NCI-H748 (cell line): ENCODE measurements around the gene NOP16.
A peak's percentile ranks its signal among the peaks of the same experiment; 100 is the strongest.
"Not testable (repeated sequence)": the region's sequence is repeated elsewhere in the genome, so short reads cannot be mapped to it uniquely, and the experiment has no call there.

ENCODE experiments used
- DNase-seq: peaks from one replicate; lab custom pipeline; 2025; ENCODE audit not compliant: unreplicated experiment; lab: John Stamatoyannopoulos, UW

Gene NOP16

GRCh38 chr5:176410486-176411180 lies 22.2 kb upstream of the NOP16 start:
- DNase-seq = no peak

DNA sequence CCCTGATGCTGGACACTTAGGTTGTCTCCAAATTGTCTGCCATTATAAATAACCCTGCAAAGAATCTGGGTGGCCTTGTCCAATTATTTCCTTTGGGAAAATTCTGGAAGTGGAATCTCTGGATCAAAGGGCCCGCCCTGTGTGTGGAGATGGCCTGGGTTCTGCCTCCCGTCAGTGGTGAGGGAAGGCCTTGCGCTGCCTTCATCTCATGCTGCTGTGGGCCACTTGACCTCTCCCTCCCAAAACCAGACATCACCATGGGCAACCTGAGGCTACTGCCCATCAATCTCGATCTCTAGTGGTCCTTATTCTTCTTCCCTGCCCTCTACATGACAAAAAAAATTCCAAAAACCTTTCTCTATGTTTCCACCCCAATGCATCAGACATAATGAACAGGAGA lies 21.4 kb upstream of the NOP16 start:
- no peak for DNase-seq

DNA sequence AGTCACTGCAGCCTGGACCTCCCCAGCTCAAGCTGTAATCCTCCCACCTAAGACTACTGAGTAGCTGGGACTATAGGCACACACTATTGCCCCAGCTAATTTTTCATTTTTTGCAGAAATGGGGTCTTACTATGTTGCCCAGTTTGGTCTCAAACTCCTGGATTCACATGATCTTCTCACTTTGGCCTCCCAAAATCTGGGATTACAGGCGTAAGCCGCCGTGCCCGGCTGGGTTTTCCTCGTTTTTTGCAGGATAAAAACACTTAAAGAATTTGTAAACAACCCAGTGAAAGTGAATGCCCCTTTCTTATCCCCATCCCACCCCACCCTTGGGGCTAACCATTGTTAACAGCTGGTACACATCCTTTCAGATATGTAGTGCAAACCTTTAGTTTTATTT lies 20.2 kb upstream of the NOP16 start:
- no peak for DNase-seq

DNA sequence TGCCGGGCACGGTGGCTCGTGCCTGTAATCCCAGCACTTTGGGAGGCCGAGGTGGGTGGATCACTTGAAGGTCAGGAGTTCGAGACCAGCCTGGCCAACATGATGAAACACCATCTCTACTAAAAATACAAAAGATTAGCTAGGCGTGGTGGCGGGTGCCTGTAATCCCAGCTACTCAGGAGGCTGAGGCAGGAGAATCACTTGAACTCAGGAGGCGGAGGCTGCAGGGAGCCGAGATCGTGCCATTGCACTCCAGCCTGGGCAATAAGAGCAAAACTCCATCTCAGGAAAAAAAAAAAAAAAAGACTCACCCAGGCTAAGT lies 19.8 kb upstream of the NOP16 start:
- not testable (repeated sequence) for DNase-seq

GRCh38 chr5:176407456-176408251 lies 19.3 kb upstream of the NOP16 start:
- no peak for DNase-seq

- DNase-seq = no peak
Observed at GRCh38 chr5:176406436-176407052, 18.1 kb upstream of the NOP16 start.

- peak; percentile 48 for DNase-seq
Observed at GRCh38 chr5:176405656-176406435, 17.4 kb upstream of the NOP16 start.

DNA sequence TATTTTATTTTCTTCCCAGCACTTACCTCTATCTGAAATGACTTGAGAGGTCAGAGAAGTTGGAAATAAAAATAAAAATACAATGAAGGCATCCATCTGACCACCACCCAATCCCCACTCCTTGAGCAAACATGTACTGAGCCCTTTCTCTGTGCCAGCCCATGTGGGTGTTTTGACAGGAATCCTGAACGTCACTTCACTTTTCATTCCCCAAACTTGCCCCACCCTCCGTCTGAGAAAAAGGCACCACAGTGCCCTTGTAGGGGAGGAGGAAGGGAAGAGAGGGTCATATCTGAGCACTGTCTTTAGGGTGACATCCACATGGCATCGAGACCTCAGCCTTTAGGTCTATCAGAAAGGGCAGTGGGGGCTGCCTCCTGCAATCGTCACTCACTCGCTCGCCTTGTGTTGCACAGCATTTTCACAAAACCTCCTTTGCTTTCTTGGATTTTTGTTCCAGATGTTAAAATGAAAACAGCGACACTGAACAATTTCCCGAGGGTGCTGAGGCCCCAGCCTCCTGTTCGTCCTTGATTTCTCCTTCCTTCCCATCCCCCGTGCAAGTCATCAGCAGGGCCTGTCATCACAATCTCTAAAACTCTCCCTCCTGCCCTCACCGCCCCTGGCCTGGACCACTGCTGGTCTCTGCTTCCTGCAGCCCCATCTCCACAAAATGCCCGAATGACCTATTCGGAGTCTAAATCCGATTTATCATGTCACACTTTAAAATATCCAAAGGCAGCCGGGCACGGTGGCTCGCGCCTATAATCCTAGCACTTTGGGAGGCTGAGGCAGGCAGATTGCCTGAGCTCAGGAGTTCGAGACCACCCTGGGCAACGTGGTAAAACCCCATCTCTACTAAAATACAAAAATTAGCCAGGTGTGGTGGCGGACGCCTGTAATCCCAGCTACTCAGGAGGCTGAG lies 13.1 kb upstream of the NOP16 start:
- no peak for DNase-seq

DNA sequence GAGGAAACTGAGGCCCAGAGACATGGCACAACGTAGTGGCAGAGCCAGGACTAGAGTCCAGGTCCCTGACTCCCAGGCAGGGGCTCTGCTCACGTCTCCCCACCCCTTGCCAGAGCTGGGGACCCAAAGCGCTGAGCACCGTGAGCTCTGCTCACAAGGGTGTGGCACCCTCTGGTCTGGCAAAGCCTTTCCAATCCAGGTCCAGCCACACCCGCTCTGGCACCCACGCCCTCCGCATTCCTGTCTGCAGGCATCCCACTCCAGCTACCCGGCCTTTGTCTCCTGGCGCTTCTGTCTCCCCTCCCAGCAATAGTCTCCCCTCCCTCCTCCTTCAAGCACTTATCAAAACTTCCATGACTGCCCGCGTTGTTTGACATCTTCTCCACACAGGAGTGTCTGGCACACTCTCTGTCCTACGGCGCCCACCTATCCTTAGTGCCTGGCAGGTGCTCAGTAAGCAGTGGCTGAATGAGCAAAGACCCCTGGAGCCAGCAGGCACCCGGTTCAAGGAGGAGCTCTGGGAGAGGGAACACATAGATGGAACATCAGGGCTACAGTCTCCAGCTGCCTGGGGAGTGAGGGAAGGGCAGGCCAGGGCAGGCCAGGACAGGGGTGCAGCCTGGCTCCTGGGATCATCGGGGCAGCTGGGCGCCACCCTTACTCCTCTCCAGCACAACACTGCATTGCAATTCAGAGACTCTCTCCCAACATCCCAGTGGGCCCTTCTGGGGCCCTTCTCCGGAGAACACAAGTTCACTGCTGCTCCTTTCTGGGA lies 12.2 kb upstream of the NOP16 start:
- DNase-seq = no peak

DNA sequence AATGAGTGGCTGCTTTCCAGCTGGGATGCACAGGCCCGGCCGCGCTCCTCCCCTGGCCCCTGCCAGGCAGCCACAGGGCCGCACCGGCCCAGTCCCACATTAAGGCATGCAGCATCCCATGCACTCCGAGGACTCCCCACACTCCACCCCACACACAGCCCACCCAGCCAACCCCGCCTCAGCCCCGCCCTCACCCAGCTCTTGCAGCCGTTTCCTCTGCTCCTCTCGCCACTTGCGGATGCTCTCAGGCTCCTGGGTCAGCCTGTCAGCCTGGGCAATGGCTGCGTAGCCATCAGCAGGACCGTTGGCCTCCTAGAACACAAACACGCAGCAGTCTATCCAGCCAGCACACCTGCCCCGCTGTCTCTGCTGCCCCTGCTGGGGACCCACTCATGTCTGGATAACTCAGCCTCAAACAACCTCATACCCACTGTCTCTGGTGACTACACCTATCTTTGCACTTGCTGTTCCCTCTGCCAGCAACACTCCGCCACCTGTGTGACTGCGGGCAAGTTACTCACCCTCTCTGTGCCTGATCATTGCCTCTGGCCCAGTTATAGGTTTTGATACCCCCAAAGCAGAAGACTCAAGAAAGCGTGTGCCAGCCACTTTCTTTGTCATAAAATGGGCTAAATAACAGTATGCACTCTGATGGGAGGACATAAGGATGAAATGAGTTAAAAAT lies 9.5 kb upstream of the NOP16 start:
- no peak for DNase-seq

DNA sequence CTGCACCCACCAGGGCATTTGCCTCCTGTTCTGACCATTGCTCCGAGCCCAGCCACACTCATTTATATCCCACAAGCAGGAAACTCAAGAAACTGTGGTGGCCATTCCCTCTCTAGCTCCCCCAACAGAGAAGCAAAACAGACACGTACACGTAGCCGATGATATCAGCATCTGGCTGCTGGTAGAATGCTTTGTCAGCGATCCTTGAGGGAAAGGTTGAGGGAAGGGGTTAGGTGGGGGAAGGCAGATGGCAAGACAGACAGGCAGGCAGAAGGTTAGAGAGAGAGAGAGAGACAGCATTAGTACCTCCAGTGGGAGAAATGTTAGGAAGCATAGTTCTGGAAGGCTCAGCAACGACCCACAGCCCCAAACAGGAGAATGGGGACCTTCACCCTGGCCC lies 7.9 kb upstream of the NOP16 start:
- DNase-seq = no peak

DNA sequence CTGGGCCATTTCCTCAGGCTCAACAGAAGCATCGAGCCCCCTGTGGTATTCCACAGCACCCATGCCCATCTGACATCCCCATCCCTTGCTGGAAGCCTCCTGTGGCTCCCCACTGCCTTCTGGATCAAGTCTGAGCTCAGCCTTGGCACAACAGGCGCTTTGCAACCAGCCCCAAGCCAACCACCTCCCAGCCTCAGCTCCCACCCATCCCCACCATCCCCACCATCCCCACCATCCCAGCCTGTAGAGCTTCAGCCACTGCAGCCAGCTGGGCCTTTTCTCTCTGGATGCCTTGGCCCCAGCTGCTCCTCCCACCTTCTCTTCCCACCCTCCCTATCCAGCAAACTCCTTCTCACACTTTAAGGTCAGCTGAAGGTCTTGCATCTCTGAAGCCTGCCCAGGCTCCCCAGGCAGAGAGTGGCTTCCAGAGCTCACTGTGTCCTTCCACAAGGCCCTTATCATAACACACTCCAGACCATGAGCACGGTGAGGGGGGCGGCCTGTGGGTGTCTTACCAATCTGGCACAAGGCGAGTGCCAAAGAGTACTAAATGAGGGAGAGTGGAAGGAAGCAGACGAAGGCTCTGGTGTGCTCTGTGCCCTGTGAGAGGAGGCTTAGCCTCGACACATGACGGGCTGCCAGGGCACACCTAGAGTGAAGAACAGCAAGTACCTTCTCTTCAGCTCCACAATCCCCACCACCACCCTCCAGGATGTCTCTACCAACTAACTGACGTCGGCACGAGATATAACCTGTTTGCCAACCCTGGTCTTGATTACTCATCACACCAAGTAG lies 6.7 kb upstream of the NOP16 start:
- DNase-seq = no peak

GRCh38 chr5:176394096-176394495 lies 5.7 kb upstream of the NOP16 start:
- no peak for DNase-seq

GRCh38 chr5:176392526-176392925 lies 4.1 kb upstream of the NOP16 start:
- no peak for DNase-seq

- DNase-seq = no peak
Observed at GRCh38 chr5:176391999-176392398, 3.6 kb upstream of the NOP16 start.

- no peak for DNase-seq
Observed at GRCh38 chr5:176391479-176391878, 3.1 kb upstream of the NOP16 start.

DNA sequence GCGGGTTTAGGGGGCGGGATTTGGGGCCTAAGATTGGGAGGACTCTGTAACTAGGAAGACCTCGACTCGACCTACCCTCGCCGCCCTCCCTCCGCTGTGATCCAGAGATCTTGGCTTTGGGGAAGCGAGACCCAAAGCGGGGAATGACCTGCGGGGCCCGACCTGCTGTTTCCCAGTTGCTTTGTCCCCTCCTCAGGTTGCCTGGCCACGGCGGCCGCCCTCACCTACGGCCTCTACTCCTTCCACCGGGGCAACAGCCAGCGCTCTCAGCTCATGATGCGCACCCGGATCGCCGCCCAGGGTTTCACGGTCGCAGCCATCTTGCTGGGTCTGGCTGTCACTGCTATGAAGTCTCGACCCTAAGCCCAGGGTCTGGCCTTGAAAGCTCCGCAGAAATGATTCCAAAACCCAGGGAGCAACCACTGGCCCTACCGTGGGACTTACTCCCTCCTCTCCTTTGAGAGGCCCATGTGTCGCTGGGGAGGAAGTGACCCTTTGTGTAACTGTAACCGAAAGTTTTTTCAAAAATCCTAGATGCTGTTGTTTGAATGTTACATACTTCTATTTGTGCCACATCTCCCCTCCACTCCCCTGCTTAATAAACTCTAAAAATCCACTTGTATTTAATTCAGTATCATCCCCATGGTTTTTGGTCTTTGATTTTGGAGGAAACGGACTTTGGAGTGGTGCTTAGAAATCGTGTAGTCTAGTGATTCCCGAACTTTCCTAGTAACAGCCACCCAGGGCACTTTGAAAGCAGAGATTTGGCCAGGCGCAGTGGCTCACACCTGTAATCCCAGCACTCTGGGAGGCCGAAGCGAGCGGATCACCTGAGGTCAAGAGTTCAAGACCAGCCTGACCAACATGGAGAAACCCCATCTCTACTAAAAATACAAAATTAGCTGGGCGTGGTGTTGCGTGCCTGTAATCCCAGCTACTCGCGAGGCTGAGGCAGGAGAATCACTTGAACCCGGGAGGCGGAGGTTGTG lies 1.0 kb upstream of the NOP16 start:
- no peak for DNase-seq
